ENCODE results near the gene ERCC6L2. TPM values are rescaled to one million over a fixed set of nuclear protein-coding genes. Genes with fewer than 3 reads are reported as not detected.

ERCC6L2 gene

GRCh38 chr9:96014078-96014477 is 138.6 kb downstream of the ERCC6L2 start:
- Histone ChIP-seq H3K56ac (ENCODE audit: low read length) (no peak overlapping the region), H3K9ac (ENCODE audit: low read length) (no peak overlapping the region), H2BK5ac (ENCODE audit: low read length) (no peak overlapping the region), H3K4me3 (ENCODE audit: low read length) (no peak overlapping the region), H2BK120ac (ENCODE audit: low read depth, low read length) (no peak overlapping the region), H3K36me3 (ENCODE audit: control insufficient read depth, insufficient read depth, low read length) (no peaks in the 10 kb centered on the region), H3K27ac (ENCODE audit: low read depth, low read length) (no peak overlapping the region), H3K4ac (ENCODE audit: low read depth, low read length) (no peak overlapping the region), H4K8ac (ENCODE audit: low read depth, low read length) (no peak overlapping the region), H3K4me2 (ENCODE audit: low read length) (no peak overlapping the region), H3K27me3 (ENCODE audit: insufficient read depth, low read length, poor library complexity) (no peaks in the 10 kb centered on the region), H2BK15ac (replicated peaks; ENCODE audit: low read depth) (no peak overlapping the region), H3K79me1 (ENCODE audit: low read length) (no peaks in the 10 kb centered on the region), H4K5ac (ENCODE audit: low read length) (no peak overlapping the region), H3K23ac (ENCODE audit: low read length) (no peak overlapping the region), H3K18ac (ENCODE audit: low read length) (no peak overlapping the region), H2AK5ac (ENCODE audit: low read length) (no peak overlapping the region), H3K79me2 (ENCODE audit: control insufficient read depth, insufficient read depth, low read length) (no peaks in the 10 kb centered on the region), H3K4me1 (ENCODE audit: control insufficient read depth, low read depth, low read length) (no peaks in the 10 kb centered on the region)
- DNase-seq = no peak
- WGBS (ENCODE audit: extremely low coverage, insufficient coverage, low lambda C conversion rate) = no CpG with 5 or more reads among the region's 6 CpGs

DNA sequence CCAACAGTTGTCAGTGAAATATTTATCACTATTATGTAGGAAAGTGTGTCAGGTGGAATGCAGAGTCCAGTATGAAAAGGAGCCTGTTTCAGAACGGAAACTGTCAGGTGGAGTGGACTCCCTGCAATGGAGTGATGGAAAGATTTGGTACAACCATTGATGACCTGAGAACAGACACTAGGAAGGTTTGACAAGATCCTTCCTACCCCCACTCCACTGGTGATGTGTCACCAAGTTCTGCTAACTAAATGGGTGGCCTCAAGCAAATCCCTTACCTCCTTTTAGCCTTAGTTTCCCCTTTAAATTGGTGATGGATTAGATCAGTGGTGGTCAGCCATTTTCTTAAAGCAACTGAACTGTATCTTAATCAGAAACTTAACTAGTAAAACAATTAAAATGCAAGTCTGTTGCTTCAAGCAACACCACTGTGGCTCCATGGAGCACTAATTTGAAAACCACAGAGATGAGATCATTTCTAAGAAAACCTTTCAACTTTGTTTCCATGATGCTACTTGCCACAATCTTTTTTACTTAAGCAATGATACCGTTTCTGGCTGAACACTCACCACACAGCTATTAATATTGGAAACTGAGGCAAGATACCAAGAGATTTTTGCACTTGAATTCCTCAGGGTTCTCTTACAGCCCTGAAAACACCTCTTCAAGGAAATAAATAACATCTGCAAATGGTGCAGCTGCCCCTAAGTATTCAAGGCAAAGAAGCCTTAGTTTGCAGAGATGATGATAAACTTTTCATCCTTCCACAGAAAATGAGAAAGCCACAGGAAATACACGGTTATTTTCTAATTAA is 140.6 kb downstream of the ERCC6L2 start:
- no peak overlapping the region for H3K4me2 ChIP-seq (ENCODE audit: low read length)
- no peaks in the 10 kb centered on the region for H3K27me3 ChIP-seq (ENCODE audit: insufficient read depth, low read length, poor library complexity)
- H3K79me1 ChIP-seq (ENCODE audit: low read length) = no peaks in the 10 kb centered on the region
- H4K5ac ChIP-seq (ENCODE audit: low read length) = no peak overlapping the region
- no peak overlapping the region for H3K27ac ChIP-seq (ENCODE audit: low read depth, low read length)
- H4K8ac ChIP-seq (ENCODE audit: low read depth, low read length) = no peak overlapping the region
- H3K9ac ChIP-seq (ENCODE audit: low read length) = no peak overlapping the region
- no peak overlapping the region for H2BK5ac ChIP-seq (ENCODE audit: low read length)
- no peaks in the 10 kb centered on the region for H3K79me2 ChIP-seq (ENCODE audit: control insufficient read depth, insufficient read depth, low read length)
- H2BK15ac ChIP-seq (replicated peaks; ENCODE audit: low read depth) = no peak overlapping the region
- no peak overlapping the region for H3K18ac ChIP-seq (ENCODE audit: low read length)
- H3K4me1 ChIP-seq (ENCODE audit: control insufficient read depth, low read depth, low read length) = no peaks in the 10 kb centered on the region
- no peak overlapping the region for H3K23ac ChIP-seq (ENCODE audit: low read length)
- WGBS (ENCODE audit: extremely low coverage, insufficient coverage, low lambda C conversion rate) = no CpG with 5 or more reads among the region's 3 CpGs
- H2AK5ac ChIP-seq (ENCODE audit: low read length) = no peak overlapping the region
- H3K4me3 ChIP-seq (ENCODE audit: low read length) = no peak overlapping the region
- DNase-seq = no peak
- H3K56ac ChIP-seq (ENCODE audit: low read length) = no peak overlapping the region
- no peaks in the 10 kb centered on the region for H3K36me3 ChIP-seq (ENCODE audit: control insufficient read depth, insufficient read depth, low read length)
- no peak overlapping the region for H3K4ac ChIP-seq (ENCODE audit: low read depth, low read length)
- H2BK120ac ChIP-seq (ENCODE audit: low read depth, low read length) = no peak overlapping the region

Small RNAs within 50 kb of the gene (small RNA-seq; reads per million reads assigned to genes)
- gene RNA5SP289 (ENCODE audit: insufficient read depth) (not detected), gene RNU2-46P (ENCODE audit: insufficient read depth) (not detected)
